Putamen (tissue), 1 donor: ENCODE measurements around the gene HPCA.

Experiments
- DNase-seq: peaks from one replicate; pipeline ENCODE4 v3.0.0-alpha.2; 2016; ENCODE audit warnings: low spot score

The HPCA gene

DNA sequence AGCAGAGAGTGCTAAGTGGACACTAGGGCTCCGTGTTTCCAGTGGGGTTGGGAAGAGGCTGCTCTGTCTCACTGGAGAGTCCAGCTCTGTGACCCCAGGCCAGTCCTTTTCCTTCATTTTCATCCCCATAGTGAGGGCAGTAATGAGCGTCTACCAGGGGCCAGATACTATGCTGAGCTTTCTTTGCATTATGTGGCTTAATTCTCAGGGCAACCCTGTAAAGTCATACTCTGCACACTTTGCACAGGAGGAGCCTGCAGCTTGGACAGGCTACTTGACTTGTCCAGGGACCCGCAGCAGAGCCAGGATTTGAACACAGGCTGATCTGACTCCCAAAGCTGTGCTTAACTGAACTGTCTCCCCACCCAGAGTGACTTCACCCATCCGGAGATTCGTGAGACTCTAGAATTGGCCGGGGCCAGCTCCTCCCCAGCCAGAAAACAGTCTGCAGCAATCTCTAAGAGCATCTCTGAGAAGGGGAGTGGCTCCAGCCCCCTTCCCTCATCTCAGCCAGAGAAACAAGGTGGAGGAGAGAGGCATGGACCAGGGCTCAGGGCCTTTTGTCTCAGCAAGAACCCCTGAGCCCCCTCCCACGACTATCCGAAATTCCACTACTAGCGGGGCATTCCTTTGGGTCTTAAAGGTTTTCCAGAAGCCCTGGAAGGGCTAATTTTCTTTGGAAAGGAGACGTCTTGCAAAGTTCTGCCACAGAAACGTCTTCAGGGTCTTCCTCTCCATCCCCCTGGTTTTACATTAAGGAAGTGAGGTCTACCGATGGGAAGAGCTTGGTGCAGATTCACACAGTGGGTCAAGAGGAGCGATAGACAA, 14.7 kb upstream of the HPCA start:
- DNase-seq: no peak

DNA sequence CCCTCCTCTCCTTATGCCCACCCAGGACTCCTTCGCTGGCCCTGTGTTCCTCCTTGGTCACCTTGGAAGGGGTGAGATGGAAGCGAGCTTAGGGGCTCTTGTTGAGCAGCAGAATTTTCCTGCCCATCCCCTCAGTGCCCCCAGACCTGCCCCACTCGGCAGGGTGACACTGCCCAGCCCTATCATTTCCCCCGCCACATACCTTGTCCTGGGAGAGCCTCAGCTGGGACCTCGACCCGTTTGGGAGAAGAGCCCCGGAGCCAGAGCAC, 14.2 kb upstream of the HPCA start:
- no peak for DNase-seq

DNA sequence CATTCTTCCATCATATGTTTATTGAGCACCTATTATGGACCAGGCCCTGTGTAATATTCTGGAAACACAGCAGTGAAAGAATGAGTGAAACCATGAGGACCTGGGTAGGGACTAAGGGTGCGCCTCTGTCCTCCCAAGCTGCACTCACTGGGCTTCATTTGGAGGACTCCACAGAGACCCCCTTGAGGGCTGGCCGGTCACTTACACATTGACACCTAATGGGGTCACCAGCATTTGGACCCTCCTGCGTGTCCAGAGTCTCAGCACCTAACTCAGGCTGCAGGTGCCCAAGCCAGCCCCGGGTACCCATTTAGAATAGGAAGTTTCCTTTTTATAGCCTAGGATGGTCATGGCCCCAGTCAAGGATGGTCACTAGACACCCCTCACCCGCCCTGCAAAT, 12.8 kb upstream of the HPCA start:
- no peak for DNase-seq

DNA sequence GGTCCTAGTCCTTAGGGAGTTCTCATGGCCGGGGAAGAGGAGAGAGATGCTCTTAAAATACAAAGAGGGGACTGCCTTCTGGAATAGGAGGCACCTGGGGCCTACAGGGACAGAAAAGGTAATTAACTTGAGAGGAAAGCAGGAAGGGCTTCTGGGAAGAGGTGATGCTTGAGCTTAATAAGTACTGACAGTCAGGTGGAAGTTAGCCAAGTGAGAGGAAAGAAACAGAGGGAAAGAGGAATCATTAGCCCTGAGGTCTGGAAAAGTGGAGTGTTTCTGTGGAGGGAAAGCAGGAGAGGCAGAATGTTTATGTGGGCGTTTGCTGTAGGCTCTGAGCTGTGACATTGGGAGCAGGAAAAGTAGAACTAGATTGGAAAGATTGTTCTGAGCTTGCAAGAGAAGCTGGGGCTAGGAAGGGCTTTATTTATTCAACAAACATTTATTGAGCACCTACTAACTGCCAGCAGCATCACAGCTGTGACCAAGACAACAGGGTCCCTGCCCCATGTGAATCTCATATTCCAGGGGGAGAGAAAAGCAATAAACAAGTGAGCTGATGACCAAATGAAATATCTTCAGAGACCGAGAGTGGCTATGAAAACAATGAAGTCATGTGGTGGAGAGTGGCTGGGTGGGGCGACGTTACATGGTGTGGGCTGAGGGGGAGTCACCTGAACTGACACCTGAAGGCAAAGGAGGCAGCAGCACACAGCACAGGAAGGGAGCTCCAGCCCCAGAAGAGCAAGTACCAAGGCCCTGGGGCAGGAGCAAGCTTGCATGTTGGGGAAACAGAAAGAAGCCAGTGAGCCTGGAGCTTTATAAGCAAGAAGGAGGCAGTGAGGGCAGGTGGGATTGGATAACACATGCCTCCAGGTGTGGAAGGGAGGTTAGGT, 11.2 kb upstream of the HPCA start:
- DNase-seq: no peak

DNA sequence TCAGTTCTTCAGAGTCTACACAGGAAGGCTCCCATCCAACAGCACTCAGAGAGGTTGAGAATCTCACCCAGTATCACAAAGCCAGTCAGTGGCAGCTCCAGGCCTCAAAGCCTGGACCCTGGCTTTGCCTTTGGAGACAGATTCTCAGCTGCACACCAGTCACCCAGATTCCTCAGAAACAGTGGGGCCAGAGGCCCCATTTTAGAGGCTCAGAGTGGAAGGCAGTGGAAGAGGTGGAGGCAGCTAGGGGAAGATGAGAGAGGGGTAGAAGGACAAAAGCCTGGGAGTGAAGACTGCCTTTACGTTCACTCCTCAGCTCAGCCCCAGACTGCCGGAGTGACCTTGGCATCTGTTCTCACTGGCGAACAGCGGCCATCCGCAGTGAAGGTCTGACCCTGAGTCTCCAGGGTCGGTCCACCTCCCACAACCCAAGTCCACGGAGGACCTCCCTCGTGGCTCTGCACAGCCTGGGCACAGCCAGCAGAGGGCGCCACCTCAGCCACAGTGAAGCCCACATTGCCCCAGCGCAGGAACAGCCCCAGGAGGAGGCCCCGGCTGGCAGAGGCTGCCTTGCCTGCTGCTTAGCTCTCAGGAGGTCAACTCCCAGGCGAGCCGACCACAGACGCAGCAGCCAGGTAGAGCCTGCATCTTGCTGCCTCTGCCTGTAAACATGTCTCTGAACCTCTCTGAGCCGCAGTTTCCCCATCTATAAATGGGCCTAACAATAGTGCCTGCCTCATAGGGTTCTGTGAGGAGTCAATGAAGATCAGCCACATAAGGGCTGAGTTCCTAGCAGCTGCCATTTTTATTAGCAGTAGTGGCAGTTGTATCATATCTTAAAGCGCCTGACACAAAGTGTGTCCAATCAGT, 9.7 kb upstream of the HPCA start:
- no peak for DNase-seq

DNA sequence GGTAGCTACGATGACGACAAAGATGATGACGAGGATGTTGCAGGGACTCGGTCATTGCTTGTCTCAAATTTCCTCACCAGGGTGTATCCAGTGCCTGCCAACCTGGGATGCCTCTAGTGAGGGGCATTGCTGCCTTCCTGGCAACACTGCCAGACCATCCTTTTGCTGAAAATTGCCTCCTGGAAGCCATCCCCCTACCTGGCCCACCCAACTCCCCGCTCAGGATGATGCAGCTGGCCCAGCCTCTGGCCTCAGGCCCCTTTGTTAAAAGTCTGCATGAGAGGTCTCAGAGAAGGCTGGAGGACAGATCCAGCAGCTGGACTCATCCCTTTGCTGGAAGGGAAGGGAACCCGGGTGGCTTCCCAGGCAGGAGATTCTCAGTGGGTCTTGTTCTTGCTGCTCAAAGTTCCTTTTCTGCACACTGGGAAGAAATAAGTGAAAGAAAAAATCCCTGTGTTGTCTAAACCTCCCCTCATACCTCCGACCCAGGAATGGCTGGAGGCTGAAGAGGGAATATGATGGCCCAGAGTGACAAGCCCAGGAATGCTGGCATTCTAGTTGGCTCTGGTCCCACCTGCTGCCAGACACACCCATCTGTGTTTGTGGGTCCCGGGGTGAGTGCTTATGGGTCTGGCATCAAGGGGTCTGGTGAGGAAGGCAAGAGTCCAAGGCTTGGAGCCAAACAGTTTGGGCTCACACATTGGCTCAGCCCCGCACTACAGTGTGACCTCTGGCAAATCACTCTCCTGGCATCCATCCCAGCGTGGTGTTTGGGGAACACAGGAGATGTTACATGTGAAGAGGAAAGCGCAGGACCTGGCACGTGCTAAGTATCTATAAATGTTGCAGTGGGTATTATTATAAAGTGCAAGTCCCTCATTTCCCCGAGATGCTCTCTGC, 8.8 kb upstream of the HPCA start:
- DNase-seq: no peak

DNA sequence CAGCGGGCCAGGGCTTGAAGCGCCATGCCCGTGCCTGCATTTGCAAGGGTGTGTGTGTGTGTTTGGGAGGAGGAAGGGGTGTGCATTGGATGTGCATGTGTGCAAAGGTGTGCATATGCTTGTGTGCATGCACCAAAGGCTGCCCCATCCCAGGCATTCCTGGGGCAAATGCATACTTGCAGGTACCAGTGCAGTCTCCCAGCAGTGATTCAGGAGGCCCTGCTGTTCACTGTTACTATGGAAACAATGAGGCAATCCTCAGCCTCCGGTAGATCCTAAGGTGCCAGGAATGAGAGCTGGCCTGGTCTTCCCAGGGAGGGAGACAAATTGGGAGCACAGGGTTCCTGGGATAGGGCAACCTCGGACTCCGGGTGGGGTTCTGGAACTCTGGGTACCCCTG, 8.1 kb upstream of the HPCA start:
- DNase-seq: no peak

DNA sequence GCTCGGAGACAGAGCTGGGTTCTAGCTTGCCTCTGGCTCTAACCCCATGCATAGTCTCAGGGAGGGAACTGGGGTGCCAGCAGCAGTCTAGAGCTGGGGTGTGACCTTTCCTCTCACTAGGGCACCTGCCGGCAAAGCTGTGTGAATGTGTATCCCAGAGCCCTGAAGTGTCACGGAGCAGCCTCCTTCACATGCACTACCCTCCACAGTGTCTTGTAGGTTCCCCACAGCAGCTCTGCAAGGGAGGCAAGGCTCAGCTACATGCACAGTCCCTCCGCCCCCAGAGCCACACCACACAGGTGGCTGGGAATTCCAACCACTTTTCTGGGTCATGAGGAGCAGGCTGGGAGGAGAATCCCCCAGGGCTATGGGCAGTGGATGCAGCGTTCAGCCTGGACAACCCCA, 7.7 kb upstream of the HPCA start:
- no peak for DNase-seq

DNA sequence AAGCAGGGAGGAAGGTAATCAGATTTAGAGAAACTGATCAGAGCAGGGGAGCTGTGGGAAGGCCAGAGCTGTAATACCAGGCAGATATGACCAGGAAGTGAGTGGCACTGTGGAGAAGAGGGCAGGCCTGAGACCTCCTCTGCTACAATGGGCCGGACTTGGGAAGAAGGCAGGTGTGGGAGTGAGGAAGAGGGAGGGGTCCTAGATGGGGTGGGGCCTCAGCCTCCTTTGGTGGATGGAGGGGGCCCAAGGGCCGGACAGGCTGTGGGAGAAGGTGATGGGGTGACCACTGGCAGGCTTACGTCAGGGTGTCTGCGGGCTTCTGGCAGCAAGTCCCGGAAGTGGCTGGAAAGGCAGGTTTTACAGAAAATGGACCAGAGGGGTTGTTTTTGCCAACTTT, 5.0 kb upstream of the HPCA start:
- no peak for DNase-seq

DNA sequence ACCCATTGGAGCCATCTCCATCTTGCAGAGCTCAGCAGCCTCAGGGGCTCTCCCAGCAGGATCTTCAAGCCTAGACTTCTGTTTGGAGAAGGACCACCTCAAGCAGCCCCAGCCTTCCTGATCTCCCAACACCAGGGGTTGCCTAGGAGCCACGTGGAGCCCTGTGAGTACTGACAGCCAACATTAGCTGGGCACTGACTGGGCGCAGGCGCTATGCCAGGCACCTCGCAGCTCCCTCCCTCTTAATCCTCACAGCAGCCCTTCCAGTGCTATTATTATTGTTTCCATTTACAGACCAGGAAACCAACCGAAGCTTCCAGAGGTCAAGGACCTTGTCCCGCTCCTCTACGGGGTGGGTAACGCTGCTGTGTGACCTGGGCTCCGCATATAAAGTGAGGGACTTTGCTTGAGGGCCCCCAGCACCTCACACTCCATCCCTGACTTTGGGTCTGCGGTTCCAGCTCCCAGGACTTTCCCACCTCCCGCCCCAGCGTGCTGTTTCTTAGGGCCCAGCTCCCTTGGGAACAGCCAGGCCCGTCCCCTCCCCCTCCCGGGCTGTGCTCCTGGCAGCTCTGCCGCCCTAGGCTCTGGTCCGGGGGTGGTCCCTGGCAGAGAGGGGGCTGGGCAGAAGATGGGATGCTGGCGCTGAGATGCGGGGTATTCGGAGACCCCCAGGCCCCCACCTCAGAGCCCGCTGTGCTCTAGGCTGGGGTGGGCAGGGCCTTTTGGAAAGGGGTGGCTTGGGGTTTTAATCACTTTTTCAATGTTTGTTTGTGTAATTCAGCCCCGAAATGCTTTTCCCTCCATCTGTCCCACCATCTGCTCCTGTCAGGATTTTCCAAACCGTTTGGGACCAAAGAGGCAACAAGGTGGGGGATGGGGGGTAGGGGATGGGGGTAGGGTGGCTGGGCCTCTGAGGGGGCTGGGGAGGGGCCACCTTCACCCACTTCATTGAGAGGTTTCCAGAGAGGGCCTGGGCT, 4.1 kb upstream of the HPCA start:
- DNase-seq: no peak

DNA sequence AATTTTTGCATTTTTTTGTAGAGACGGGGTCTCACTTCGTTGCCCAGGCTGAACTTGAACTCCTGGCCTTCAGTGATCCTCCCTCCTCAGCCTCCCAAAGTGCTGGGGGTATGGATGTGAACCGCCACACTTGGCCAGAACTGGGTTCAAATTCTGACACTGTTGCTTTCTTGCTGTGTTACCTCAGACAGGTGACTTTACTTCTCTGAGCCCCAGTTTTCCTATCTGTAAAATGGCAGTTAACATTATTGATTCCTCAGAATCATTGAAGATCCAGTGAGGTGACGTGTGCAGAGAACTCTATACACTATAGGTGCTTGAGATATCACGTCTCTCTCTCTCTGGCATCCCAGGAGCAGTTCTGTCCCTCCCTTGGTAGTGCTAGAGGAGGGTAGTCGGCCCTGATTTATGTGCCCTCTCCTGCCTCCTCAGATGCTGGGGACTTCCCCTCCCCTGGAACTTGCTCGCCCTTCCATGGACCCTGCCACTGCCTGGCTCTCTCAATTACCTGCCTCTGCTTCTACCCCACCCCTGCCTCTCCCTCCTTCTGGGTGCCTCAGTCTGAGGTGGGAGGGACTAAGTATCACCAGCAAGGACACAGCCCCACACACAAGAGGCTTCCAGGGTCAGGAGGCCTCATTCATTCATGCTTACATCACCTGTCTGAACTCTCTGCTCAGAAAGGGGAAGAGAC, 2.8 kb upstream of the HPCA start:
- DNase-seq: no peak

DNA sequence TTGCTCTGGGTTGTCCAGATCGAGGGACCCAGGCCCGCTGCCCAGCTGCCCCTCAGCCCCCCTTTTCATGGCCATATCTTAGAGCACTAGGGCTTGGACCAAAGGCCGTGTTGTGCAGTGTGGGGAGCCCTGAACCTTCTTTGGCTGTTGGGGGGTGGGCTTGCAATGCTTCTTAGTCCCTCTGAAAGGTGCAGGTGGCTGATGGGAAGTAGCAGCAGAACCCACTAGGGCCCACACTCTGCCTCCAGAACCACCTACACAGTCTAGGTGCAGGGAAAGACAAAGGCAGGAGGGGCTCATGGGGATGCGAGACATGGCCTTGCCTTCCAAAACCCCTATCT, 2.3 kb upstream of the HPCA start:
- DNase-seq: no peak

DNA sequence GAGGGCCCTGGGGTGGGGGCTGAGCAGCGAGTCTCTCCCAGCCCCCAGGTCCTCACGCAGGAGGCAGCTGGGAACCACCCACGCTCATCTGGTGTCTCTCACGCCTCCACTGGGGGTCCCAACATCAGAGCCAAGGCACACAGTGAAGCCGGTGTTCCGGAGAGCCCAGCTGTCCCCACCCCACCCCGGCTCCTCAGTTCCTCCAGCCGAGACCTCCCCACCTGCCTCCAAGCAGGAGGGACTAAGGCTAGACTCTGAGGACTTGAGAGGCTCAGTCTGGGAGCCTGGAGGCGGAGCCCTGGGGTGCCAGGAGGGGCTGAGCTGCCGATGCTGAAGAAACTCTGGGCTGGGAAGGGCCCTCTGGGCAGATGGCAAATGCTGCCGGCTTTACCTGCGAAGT, 1.6 kb upstream of the HPCA start:
- no peak for DNase-seq

DNA sequence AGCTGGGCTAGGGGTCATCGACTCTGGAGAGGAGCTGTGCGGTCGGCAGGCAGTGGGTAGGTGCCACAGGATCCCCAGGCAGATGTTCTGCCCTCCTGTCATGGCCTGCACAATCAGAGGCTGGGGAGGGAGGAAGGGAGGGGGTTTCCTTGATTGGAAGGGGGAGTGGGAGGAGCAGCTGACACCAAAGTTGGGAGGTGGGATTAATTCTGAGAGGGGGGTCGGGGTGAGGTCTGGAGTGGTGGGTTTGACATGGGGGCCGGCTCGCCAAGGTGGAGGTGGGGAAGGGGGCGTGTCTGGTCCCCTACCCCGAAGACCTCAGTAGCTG, 651 bp upstream of the HPCA start:
- no peak for DNase-seq

DNA sequence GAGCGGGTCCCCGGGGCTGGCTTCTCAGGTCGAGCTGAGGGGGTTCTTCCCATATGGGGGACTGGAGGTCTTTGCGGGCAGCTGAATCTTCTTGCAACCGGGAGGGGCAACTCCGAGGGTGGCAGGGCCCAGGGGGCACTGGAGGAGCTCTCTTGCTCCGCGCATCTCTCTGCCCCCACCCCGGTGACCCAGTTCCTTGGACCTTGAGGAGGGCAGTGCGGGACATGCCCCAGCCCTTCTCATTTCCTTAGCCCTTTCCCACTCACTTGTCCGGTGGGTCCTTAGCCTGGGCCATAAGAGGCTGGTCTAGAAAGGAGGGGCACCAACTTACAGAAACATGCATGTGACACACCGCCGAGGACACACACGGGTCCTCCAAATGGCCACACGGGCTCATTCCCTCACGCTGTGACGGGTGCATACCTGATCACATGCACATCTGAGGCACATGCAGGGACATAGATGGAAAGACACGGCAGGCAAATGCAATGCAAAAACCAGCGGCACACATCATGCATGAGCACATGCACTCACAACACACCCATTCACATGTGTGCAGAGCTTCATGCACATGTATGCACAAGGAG, 630 bp downstream of the HPCA start:
- no peak for DNase-seq

DNA sequence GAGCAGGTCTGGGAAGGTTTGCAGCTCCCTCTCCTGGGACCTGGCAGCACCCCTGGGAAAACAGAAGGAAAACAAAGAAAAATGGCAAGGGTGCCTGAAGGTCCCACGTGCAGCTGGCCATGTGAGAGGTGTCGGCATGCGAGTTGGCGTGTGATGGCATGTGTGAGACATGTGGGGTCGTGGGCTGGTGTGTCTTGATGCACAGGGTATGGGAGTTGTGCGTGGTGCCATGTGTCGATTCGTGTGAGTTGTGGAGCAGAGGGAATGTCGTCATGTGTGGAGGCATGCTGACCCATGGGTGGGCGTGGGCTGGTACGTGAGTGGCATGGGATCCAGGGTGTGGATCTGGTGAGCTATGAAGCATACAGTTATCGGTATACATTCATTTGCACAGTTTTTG, 1.3 kb downstream of the HPCA start:
- no peak for DNase-seq

DNA sequence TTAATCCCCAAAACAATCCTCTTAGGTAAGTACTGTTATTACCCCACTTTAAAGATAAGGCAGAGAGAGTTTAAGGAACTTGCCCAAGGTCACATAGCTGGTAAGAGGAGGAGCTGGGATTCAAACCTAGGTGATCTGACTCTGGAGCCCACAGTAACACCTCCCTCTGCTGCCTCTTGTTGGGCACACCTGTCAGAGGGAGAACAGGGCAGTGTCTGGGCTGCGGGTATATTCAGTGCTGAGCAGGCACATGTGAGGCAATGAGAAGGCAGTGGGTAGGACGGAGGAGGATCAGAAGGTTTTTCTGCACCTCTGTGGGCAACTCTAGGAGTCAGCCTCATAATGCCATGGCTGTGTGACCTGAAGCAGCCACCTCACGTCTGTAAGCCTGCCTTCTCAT, 1.8 kb downstream of the HPCA start:
- DNase-seq: no peak

DNA sequence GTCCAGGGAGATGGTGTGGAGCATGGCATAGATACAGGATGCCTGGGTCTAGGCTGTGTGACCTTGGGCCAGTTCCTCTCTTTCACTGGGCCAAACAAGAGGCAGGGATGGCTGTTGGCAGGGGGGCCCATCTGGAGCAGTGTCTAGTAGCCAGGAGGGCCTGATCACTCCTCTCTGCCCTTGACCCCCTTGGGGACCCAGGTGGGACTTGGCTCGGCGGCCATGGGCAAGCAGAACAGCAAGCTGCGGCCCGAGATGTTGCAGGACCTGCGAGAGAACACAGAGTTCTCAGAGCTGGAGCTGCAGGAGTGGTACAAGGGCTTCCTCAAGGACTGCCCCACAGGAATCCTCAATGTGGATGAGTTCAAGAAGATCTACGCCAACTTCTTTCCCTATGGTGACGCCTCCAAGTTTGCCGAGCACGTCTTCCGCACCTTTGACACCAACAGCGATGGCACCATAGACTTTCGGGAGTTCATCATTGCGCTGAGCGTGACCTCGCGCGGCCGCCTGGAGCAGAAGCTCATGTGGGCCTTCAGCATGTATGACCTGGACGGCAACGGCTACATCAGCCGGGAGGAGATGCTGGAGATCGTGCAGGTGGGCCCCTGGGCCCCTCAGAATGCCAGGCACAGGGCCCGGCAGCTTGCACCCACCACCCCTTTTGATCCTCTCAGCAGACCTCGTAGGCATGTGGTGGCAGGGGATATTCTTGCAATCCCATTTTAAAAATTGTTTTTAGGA, 2.6 kb downstream of the HPCA start:
- no peak for DNase-seq

DNA sequence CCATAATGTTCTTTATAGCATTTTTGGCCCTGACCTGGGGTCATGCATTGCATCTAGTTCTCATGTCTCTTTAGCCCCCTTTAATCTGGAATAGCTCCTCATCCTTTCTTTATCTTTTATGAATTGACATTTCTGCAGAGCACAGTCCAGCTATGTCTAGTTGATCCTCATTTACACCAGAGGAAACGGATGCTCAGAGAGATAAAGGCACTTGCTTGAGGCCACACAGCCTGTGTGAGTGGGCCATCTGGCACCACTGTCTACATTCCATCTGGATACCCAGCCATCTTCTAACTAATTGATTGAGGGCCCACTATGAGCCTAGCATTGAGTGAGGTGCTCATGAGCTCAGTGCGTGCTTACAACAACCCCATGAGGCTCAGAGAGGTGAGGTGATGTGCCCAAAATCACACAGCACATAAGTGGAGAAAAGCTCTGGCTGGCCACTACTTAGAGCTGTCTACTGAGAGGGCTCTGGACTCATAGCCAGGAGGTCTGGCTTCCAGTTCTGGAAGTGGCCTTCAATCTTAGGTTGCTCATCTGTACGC, 3.5 kb downstream of the HPCA start:
- no peak for DNase-seq
